ENCODE data around the gene GRAMD1A.
A peak's percentile ranks its signal among the peaks of the same experiment; 100 is the strongest.
"Not testable (repeated sequence)": the region's sequence is repeated elsewhere in the genome, so short reads cannot be mapped to it uniquely, and the experiment has no call there.

Gene GRAMD1A

DNA sequence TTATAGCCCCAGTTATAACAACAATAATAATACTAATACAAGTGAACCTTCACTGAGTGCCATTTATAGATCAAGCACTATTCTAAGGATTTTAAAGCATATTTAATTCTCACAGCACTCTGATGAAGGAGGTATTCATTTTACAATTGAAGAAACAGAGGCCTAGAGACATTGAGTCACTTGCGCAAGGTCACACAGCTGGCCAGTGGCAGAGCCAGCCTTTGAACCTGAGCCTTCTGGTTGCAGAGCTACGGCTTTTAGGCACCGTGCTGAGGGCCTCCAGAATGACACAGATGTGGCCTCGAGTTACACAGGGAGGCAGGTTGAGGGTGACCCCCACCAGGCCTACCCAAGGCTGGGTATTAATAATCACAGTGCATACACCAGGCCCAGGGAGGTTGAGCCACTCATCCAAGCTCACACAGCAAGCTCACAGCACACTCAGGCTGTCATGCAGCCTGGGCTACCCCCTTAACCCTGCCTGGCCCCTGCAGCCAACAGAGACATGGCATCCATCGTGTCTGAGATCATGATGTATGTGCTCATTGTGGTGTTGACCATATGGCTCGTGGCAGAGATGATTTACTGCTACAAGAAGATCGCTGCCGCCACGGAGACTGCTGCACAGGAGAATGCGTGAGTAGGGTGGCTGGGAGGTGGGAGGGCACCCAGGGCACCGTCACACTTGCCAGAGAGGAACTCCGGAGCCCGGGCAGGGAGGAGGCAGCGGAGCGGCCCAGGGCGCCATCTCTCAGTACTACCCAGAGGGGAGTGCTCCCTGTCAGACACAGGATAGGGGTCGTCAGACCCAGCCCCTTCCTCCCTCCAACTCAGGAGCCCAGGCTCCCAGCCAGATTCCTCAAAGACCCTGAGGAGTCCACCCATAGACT, 38.7 kb downstream of the GRAMD1A start:
- no peak for DNase-seq

DNA sequence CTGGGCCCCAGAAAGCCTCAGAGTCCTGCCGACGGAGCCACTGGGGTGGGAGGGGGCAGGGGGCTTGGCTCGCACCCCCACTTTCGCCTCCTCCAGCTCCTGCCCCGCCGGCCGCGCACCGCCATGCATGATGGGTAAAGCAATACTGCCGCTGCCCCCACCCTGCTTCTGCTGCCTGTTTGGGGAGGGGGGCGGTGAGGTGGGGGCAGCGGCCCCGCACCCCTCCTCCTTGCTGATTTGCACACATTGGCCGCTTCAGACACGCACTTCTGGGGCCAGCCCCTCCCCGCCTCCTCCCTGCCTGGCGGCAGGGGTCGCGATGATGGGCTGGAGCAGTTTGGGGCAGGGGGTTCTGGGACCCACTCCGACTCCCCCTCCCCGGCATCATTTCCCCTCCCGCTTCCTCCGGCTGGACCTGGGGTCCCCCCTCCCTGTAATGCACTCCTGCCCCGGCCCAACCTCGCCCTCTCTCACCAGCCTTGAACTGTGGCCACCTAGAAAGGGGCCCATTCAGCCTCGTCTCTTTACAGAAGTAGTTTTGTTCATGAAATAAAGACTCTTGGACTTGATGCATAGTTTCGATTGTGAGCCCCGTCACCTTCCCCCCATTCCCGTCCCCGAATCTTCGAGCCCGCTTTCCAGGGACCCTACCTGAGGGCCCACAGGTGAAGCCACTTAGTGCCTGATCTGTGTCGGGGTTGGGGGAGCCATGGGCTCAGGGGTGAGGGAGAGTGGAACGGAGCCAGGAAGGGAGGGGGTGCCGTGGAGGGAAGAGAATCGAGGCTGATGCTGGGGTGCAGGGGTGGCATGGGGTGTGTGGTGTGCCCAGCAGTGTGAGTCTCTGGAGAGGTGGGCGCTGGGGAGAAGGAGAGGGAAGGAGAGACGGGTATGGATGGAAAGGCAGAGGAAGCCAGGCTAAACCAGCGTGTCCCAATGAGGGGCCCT, 40.0 kb downstream of the GRAMD1A start:
- no peak for DNase-seq

DNA sequence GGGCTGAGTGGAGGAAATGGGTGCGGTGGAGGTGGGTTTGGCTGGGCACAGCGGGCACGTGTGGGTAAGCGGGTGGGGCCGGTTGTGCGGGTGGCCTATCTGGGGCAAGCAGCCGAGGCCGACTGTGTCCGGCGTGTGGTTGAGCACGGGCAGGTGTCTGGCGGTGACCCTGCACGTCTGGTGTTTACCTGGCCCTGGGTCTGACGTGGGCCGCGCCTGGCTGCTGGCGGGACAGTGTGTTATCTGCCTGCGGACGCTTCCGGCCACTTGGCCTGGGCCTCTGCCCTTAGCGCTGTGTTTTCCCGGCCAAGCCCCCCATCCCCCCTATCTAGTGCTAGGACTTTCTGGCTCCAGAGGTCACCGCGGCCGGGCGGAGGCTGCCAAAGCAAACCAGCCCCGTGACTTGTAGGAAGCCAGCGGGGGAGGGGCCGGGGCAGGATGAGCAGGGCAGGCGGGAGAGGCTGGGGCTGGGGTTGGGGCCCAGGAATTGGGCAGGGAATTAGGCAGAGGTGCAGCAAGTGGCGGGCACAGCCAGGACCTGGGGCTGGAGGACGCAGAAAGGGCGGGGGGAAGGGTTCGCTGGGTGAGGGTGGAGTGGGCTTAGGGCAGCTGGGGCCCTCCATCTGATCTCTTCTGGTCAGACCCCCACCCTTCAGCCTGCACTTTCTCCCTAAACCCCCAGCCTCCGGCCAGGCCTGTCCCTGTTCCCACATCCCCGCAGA, 40.9 kb downstream of the GRAMD1A start:
- DNase-seq: no peak

DNA sequence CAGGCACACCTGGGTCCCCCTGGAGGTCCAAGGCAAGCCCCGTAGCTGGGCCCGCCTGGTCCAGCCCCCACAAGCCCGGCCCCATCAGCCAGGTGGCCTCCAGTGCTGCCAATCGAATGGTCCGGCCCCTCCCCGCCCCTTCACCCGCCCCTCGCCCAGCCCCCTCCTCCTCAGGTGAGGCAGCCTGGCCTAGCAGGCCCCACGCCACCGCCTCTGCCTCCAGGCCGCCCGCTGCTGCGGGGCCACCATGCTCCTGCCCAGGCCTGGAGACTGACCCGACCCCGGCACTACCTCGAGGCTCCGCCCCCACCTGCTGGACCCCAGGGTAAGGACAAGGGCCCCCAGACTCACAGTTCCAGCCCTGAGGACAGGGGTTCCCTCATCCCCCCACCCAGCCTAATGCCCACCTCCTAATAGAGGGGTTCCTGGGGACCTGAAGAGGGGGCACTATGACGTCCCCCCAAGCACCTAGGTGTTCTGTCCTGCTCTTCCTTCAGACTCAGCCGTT, 41.5 kb downstream of the GRAMD1A start, which contains the start of gene HPN:
Gene HPN, plus strand, starts transcription at position 174 of the 508 bp plus-strand sequence. CDS start 786 bp downstream, outside the sequence.
- no peak for DNase-seq

DNA sequence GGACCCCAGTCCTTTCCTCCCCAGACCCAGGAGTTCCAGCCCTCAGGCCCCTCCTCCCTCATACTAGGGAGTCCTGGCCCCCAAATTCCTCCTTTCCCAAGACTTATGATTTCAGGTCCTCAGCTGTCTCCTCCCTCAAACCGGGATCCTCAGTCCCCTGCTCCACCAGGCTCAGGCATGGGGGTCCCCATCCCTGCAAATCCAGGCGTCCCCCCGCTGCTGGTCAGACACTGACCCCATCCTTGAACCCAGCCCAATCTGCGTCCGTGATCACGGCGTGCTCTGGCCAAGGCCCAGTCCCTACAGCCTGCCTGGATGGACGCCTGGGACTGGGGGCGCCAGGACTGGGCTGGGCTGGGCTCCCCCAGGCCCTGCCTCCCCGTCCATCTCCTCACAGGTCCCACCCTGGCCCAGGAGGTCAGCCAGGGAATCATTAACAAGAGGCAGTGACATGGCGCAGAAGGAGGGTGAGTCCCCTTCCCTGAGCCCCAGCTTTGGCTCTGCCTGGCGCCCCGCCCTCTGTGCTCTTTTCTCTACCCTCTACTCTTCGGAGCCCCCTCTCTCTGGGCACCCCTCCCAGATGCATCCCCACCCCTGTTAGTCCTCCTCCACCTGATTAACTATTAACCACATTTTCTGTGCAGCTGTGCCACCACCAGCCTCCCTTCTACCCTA, 42.1 kb downstream of the GRAMD1A start:
- no peak for DNase-seq

DNA sequence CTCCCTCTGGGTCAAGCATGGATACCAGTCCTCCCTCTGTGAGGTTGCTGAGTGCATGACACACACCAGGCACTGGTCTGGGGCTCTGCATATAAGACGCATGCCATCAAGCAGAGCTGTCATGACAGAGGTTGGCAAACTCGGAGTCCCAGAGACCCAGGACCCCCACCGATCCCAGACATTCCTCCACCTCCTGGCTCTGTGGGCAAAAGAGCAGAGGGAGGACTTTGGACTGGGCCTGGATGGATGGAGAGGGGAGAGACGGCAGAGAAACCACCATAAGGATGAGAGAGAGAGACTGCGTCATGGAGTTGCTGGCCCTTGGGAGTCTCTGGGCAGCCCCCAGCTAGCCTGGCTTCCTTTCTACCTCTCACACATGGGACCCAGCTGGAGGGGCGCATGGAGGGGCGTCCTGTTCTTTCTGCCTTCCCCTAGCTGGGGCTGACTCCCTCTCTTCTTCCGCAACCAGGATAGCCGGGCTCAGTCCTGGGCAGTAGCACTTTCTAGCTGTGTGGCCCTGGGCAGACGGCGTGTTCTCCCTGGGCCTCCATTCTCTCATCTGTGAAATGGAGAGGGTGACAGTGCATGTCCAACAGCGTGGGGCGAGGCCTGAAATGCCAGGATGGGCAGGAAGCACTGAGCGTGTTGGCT, 43.0 kb downstream of the GRAMD1A start:
- no peak for DNase-seq

DNA sequence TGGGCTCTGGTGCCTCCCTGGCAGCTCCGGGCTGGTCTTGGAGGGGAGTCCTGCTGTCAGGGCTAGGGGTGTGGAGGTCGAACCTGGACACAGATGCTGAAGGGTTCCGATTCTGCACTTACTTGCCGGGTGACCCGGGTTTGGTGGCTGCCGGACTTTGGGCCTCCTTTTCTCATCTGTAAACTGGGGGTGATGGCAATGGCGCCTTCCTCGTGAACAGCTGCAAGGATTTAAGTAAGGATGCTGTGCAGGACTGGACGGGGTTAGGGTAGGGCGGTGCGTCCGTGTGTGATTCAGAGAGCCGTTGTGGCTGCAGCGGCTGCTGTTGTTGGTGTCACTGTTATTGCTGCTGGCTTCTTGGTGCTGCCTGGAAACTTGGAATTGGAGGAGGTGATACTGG, 43.8 kb downstream of the GRAMD1A start:
- DNase-seq: no peak

DNA sequence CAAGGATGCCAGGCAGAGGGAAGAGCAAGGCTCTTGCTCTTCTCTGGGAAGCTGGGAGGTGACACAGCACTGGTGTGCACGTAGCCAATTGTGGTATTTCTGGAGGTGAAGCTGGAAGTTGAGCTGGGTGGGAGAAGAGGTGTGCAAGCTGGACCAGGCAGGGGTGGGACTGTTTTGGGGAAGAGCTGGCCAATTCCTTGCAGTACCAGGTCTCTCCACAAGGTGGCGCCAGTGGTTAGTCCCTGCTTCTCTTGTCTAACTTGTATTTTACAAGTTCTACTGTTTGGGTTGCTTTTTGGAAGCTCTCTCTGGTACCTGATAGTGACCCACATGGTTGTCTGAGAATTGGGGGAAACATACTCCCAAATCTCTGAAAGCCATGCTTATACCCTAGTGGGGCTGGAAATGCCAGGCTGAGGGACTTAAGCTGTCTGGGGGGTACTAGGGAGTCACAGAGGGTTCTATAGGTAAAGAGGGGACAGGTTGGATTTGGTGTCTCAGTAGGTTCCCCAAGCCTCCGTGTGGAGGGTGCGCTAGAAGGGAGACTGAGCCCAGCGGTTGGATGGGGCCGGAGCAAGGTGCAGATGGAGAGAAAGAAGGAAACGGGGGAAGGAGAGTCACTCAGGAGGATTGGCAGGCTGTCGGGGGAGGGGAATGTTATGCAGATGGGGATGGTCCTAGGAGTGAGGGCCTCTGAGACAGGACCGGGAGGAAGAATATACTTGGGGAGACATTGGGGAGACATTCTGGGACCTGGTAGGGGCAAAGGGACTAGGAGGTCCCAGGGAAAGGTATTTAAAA, 44.4 kb downstream of the GRAMD1A start:
- DNase-seq: peak; percentile 62

DNA sequence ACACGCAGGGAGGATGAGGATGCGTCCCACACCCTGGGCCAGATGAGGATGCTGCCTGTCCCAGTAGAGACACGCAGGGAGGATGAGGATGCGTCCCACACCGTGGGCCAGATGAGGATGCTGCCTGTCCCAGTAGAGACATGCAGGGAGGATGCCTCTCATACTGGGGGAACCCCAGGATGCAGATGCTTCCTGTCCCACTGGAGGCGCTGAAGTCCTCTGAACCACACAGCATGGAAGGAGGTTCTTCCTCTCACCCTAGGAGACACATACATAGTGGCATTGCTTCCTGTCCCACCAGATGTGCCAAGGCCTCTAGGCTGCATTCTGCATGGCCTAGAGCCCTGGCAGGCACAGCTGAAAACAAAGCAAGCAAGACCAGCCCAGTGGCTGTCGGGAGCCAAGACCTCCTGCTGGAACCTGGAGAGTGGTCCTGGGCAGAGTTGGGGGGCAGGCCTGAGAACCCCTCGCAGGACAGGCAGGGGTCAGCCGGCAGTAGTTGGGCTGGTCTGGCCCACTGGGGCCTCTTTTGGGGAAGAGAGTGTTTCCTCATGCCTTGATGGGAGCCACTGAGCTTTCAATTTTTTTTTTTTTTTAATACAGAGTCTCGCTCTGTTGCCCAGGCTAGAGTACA, 45.7 kb downstream of the GRAMD1A start:
- peak; percentile 32 for DNase-seq

DNA sequence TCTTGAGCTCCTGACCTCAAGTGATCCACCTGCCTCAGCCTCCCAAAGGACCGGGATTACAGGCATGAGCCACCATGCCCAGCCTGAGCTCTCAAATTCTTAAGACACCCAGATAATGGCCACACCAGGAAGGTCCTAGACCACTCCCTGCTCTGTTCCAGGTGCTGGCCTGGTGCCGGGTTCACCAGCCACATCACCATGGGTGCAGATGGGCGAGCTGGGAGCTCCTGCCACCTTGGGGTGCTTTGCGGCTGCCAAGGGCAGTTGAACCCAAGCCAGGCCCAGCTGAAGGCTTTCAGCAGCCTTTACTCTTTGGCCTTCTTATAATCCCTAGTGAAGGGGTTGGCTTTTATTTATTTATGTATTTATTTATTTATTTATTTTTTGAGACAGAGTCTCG, 46.3 kb downstream of the GRAMD1A start:
- DNase-seq: no peak

DNA sequence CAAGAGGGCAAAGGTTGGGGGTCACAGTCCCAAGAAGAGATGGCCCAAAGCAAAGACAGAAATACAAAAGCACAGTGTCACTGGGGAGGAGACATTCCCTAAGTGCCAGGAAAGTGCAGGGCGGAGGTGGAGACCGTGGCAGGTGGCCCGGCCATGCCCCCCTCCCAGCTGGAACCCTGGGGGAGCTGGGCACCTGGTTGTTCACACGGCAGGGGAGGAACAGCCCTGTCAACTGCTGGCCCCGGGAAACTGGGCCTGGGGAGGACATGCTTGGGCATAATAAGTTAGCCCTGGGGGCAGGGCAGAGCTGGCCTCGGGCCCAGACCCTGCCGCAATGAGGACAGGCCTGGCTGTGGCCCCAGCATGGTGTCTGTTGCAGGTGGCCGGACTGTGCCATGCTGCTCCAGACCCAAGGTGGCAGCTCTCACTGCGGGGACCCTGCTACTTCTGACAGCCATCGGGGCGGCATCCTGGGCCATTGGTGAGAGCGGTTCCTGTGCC, 48.8 kb downstream of the GRAMD1A start:
- no peak for DNase-seq

DNA sequence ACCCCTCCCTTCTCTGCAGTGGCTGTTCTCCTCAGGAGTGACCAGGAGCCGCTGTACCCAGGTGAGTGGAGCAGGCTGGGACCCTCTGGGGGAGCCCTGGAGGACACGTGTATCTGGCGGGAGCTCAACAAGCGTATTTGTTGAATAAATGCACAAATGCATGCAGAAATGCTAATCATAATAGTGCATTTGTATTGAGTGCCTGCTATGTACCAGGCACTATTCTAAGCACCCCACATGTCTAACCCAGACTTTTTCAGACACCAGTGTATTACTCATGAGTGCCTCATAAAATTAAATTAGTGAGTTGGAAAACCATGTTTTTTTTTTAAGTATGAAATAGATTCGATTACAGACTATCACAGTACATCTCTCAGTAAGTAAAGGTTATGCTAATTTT, 49.3 kb downstream of the GRAMD1A start:
- DNase-seq: no peak

DNA sequence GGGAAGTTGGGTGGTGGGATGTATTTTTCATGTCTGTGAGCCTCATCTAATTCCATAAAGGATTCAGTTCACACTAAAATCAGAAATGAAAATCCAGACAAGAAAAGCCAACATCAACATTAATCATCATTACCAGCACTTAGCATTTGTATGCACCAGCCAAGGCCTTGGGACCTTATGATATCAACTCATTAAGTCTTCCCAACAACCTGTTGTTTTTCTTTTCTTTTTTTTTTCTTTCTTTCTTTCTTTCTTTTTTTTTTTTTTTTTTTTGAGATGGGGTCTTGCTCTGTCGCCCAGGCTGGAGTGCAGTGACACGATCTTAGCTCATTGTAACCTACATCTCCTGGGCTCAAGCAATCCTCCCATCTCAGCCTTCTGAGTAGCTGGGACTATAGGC, 50.5 kb downstream of the GRAMD1A start:
- not testable (repeated sequence) for DNase-seq

DNA sequence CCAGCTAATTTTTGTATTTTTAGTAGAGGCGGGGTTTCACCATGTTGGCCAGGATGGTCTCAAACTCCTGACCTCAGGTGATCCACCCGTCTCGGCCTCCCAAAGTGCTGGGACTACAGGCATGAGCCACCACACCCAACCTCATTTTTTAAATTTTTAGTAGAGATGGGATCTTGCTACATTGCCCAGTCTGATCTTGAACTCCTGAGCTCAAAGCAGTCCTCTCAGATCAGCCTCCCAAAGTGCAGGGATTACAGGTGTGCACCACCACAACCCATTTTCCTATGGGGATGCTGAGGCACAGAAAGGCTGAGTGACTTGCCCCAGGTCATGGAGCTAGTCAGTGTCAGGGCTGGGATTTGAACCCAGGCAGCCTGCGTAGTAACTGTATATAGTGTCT, 51.1 kb downstream of the GRAMD1A start:
- DNase-seq: not testable (repeated sequence)

DNA sequence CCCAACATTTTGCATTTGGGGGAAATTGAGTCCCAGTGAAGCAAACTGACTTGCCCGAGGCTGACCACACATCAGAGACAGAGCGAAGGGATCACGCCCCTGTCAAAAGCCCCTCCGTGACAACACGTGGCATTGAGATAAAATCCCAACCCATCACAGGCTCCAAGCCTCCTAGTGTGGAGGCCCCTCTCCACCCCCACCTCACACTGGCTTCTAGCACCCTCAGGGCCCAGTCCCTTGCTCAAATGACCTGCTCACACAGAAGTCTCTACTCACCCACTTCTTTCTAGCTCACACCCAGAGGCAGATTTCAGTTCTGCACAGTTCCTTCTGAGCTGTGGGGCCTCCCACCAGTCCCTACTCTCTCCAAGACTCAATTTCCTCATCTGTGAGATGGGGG, 51.7 kb downstream of the GRAMD1A start:
- DNase-seq: no peak

DNA sequence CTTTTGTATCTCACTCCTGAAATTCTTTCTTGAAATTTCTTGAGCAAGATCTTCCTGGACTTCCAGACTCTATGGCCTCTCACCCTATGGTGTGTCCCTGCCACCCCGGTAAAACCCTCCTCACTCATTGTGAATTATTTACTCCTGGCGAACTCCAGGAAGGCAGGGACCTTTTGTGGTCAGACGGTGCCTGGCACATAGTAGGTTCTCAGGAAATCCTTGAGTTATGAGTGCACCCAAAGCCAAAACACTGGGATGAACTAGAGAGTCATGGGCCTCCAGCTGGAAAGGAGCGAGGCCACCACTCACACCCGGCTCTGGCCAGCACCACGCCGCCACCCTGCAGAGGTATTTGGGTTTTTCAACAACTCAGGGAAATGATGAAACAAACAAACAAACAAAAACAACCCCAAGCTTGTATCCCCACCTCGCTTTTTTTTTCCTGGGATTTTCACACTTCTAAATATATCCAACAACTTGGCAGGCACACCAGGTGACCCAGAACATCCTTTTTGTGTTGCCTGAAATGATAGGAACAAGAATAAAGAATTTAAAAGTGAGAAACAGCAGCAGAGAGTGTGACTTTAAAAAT, 52.6 kb downstream of the GRAMD1A start:
- DNase-seq: no peak

DNA sequence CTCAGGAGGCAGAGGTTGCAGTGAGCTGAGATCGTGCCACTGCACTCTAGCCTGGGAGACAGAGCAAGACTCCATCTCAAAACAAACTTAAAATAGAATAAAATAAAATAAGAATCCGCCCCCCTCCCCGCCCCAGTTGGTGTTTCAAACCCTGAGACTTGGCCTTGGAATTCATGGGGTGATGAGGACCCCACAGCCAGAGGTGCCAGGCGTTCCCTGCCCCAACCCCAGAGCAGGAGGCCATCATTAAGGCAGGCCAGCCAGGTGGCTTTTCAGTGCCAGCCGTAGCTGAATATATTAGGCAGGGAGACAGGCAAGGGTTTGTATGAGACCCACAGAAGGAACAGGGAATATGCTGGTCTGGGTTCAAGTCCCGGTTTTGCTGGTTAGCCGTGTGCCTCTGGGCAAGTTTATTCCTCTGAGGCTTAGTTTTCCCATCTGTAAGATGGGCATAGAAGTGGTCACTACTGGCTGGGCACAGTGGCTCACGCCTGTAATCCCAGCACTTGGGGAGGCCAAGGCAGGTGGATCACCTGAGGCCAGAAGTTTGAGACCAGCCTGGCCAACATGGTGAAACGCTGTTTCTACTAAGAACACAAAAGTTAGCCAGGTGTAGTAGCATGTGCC, 53.7 kb downstream of the GRAMD1A start:
- DNase-seq: no peak

DNA sequence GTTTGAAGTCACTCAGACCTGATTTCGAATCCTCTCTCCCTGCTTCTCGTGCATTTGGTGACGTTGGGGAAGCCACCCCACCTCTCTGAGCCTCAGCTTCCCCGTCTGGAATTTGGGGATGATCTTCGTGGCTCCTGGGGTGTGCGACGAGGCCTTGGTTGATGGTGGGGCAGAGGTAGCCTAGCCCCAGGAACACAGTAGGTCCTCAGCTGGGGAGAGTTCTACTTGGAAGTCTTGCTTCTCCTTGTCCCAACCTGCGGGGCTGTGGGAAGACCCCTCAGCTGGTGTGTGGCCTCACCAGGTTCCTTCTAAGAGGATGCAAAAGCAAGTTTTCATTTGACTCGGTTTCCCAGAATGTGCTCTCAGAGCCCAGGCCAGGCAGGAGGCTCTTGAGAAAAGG, 54.5 kb downstream of the GRAMD1A start:
- no peak for DNase-seq

DNA sequence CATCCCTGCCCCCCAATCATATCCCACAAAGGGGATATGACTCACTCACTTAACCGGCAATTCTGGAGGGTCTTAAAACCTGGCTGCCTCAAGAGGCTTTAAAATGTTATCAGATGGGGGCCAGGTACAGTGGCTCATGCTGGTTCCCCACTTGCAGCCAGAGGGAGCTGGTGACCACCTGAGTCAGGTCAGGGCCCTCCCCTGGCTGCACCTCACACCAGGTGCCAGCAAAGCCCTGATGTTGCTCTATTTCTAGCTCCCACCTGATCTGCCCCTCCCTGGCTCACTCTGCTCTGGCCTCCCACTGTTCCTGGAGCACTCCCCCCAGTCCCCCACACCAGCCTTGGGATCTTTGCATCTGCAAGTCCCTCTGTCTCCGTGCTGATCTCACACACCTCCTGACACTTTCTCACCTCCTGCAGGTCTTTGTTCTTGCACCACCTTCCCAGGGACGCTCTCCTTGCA, 55.6 kb downstream of the GRAMD1A start:
- DNase-seq: no peak

Data from activated gamma-delta T cell treated with Interleukin-2 at 50 U/mL for 16 hours (primary cell).